ENCODE results near the gene SPAG8. TPM values are rescaled to one million over a fixed set of nuclear protein-coding genes. Genes with fewer than 3 reads are reported as not detected.

Gene SPAG8
- total RNA-seq, 1 experiment from 2014 or later = 0.50 TPM

- H3K4ac ChIP-seq (ENCODE audit: low read depth, low read length) = no peak overlapping the region
- no peaks in the 10 kb centered on the region for H3K4me1 ChIP-seq (ENCODE audit: insufficient read depth, low read length)
- no peak for DNase-seq
- H3K9me3 Mint-ChIP-seq = no peaks in the 10 kb centered on the region
- H3T11ph ChIP-seq (ENCODE audit: low read length) = no peak overlapping the region
- no peak overlapping the region for H3K27ac ChIP-seq (ENCODE audit: insufficient read length, low read depth, low read length)
- H3K79me1 ChIP-seq (ENCODE audit: insufficient read depth, low read depth, low read length, poor library complexity, severe bottlenecking) = no peaks in the 10 kb centered on the region
- H3K4me1 Mint-ChIP-seq = no peaks in the 10 kb centered on the region
- no peak overlapping the region for H3K14ac ChIP-seq (ENCODE audit: insufficient read depth, low read length)
- H2BK120ac ChIP-seq (ENCODE audit: low read depth, low read length, poor library complexity, severe bottlenecking) = no peak overlapping the region
- H3K27ac Mint-ChIP-seq = no peak overlapping the region
- no peak overlapping the region for H3K23ac ChIP-seq (ENCODE audit: insufficient read length, low read depth, low read length)
- no peak overlapping the region for H2BK15ac ChIP-seq (ENCODE audit: low read depth, low read length)
- no peaks in the 10 kb centered on the region for H3K23me2 ChIP-seq (ENCODE audit: insufficient read length, low read depth, low read length, poor library complexity, severe bottlenecking)
- H3K27me3 ChIP-seq (ENCODE audit: insufficient read depth, low read length) = no peaks in the 10 kb centered on the region
- no peaks in the 10 kb centered on the region for H3K9me3 ChIP-seq (ENCODE audit: control insufficient read depth, low read depth, low read length)
- H3K36me3 Mint-ChIP-seq (ENCODE audit: insufficient read depth in 1 of 3, low read depth in 3 of 3) = peaks cover 7 to 29% (median 17%) of the 10 kb centered on the region in 3 experiments
- no peak overlapping the region for H2BK20ac ChIP-seq (ENCODE audit: low read depth, low read length, poor library complexity, severe bottlenecking)
- H2BK5ac ChIP-seq (ENCODE audit: insufficient read length, low read length) = no peak overlapping the region
- no peak overlapping the region for H4K91ac ChIP-seq (ENCODE audit: insufficient read length, low read depth, low read length)
- no peak overlapping the region for H3K18ac ChIP-seq (ENCODE audit: insufficient read length, low read depth, low read length)
- H3K4me2 ChIP-seq (ENCODE audit: insufficient read depth, insufficient read length, low read length) = no peak overlapping the region
- no peaks in the 10 kb centered on the region for H4K20me1 ChIP-seq (ENCODE audit: control insufficient read depth, insufficient read depth, insufficient read length)
- no peak overlapping the region for H3K4me3 Mint-ChIP-seq
- H4K8ac ChIP-seq (replicated peaks; ENCODE audit: insufficient read length, low read depth, low read length) = no peak overlapping the region
- H4K5ac ChIP-seq (ENCODE audit: insufficient read length, low read depth, low read length) = no peak overlapping the region
- H3K9ac ChIP-seq (ENCODE audit: extremely low read depth, insufficient read length, low read length) = no peak overlapping the region
- TF ChIP-seq, protein P1, sequence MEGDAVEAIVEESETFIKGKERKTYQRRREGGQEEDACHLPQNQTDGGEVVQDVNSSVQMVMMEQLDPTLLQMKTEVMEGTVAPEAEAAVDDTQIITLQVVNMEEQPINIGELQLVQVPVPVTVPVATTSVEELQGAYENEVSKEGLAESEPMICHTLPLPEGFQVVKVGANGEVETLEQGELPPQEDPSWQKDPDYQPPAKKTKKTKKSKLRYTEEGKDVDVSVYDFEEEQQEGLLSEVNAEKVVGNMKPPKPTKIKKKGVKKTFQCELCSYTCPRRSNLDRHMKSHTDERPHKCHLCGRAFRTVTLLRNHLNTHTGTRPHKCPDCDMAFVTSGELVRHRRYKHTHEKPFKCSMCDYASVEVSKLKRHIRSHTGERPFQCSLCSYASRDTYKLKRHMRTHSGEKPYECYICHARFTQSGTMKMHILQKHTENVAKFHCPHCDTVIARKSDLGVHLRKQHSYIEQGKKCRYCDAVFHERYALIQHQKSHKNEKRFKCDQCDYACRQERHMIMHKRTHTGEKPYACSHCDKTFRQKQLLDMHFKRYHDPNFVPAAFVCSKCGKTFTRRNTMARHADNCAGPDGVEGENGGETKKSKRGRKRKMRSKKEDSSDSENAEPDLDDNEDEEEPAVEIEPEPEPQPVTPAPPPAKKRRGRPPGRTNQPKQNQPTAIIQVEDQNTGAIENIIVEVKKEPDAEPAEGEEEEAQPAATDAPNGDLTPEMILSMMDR (conservative IDR thresholded peaks at IDR 0.05) = no peak
- no peaks in the 10 kb centered on the region for H3K79me2 ChIP-seq (ENCODE audit: insufficient read depth, low read length)
- H2AFZ ChIP-seq (ENCODE audit: low read length) = no peak overlapping the region
- no peaks in the 10 kb centered on the region for H3K27me3 Mint-ChIP-seq (ENCODE audit: low read depth)
- H2AK5ac ChIP-seq (ENCODE audit: insufficient read length, low read length) = no peak overlapping the region
- H2BK12ac ChIP-seq (ENCODE audit: insufficient read length, low read depth, low read length) = no peak overlapping the region
- H3K56ac ChIP-seq (ENCODE audit: insufficient read length, low read depth, low read length) = no peak overlapping the region
These were observed 28.6 kb downstream of the SPAG8 start for GRCh38 chr9:35783418-35783817.

All from H9 (cell line).